GM12891 (cell line): ENCODE measurements around the gene OPCML.

Source experiments
- POLR2A ChIP-seq: IDR thresholded peaks from 2 replicates; pipeline ENCODE4 v1.6.1; 2011; ENCODE audit warnings: low read depth, low read length, control low read depth
- POLR2AphosphoS5 ChIP-seq: IDR thresholded peaks from 2 replicates; pipeline ENCODE4 v1.6.1; 2011; ENCODE audit warnings: low read depth, low read length, control low read depth
- POU2F2 ChIP-seq: IDR thresholded peaks from 2 replicates; pipeline ENCODE4 v1.6.1; 2011; ENCODE audit warnings: low read depth, mild to moderate bottlenecking, control low read depth, low read length, moderate library complexity
- SPI1 ChIP-seq: IDR thresholded peaks from 2 replicates; pipeline ENCODE4 v1.6.1; 2011; ENCODE audit warnings: low read depth, low read length, control low read depth
- TAF1 ChIP-seq: IDR thresholded peaks from 2 replicates; pipeline ENCODE4 v1.6.1; 2011; ENCODE audit warnings: low read depth, low read length, control low read depth

GRCh38 chr11:133504906-133505305 is 27.4 kb downstream of the OPCML start:
- no peak for TF ChIP-seq POLR2A
- TF ChIP-seq POLR2AphosphoS5, result no peak
- no peak for TF ChIP-seq TAF1
- no peak for TF ChIP-seq POU2F2
- no peak for TF ChIP-seq SPI1
